Activated T-helper 9 cell treated with anti-CD3 and anti-CD28 coated beads, Interleukin-2, amount 50 U/mL, for 16 hours (primary cell): Measurements from ENCODE around the gene RAB24.

ENCODE experiments used
- DNase-seq: peaks from one replicate; pipeline ENCODE4 v3.0.0-alpha.2; 2020; ENCODE audit warnings: low read depth

The RAB24 gene

DNA sequence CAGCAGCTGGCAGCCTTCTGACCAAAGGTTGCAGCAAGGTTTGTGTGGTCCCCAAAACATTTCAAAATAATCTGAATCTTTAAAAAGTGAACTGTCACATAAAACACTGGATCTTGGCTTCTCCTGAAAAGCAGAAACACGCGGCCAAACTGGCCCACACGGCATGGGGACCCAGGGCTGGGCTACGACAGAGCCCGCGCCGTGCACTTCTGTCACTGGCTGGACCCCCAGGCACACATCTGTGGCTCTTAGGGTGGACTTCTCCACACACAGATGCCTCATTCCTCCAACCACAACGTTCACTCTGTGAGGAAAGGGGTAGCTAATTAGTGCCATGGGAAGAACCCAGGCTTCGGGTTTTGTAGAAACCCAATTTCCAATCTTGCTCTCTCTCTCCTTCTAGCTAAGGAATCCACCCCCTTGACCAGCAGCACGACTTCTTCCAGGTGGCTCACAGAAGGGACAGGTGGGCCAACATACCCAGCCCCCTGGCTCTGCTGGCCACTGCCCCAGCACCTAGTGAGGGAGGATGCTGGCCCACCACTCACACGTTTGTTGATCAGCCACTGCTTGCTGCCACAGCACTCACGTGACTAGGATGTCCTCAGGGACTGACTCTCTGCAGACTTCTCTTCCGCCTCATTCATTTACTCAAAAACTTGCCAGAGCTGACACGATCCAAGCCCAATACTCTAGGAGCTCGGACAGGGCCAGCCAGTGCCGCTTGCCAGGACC lies 30.1 kb upstream of the RAB24 start:
- DNase-seq: no peak

DNA sequence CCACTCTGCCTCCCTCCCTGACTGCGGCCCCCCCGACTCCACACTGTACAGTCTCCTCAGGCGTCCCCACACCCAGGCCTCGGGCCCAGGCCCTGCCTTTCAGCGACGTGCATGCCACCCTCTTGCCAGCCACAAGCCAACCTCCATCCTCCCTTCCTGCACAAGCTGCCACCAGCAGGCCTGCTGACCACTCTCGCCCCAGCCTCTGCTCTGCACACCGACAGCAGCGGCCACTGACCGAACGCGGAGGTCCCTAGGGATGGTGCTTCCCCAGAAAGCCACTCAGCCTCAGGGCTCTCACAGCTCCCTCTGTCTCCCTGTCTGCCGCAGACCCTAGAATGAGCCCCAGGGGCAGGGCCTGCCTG lies 29.4 kb upstream of the RAB24 start:
- no peak for DNase-seq

GRCh38 chr5:177332031-177332895 lies 28.7 kb upstream of the RAB24 start:
- DNase-seq: no peak

- DNase-seq: no peak
These were observed 27.7 kb upstream of the RAB24 start for GRCh38 chr5:177330991-177331842.

GRCh38 chr5:177329883-177330282 lies 26.4 kb upstream of the RAB24 start:
- no peak for DNase-seq

DNA sequence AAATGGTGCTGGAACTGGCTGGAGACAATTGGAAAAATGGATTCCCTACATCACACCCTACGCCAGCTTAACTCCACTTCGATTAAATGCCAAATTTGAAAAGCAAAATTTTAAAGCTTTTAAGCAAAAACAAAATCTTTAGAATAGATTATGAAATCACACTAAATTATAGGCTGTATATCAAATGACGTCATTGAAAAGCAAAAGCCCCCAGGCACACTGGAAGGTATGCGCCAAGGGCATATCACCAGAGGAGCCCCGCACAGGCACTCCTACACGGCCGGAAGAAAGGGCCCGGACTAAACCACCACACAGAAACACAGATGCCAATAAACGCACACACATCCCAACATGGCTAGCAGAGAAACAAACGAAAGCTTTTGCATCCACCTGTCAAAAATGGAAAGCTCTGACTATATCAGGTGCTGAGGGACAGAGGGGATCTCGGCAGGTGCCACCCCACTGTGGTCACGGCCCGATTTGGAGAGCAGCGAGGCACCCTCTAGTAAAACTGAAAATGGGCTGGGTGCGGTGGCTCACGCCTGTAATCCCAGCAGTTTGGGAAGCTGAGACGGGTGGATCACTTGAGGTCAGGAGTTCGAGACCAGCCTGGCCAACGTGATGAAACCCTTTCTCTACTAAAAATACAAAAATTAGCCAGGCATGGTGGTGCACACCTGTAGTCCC lies 25.2 kb upstream of the RAB24 start:
- no peak for DNase-seq

DNA sequence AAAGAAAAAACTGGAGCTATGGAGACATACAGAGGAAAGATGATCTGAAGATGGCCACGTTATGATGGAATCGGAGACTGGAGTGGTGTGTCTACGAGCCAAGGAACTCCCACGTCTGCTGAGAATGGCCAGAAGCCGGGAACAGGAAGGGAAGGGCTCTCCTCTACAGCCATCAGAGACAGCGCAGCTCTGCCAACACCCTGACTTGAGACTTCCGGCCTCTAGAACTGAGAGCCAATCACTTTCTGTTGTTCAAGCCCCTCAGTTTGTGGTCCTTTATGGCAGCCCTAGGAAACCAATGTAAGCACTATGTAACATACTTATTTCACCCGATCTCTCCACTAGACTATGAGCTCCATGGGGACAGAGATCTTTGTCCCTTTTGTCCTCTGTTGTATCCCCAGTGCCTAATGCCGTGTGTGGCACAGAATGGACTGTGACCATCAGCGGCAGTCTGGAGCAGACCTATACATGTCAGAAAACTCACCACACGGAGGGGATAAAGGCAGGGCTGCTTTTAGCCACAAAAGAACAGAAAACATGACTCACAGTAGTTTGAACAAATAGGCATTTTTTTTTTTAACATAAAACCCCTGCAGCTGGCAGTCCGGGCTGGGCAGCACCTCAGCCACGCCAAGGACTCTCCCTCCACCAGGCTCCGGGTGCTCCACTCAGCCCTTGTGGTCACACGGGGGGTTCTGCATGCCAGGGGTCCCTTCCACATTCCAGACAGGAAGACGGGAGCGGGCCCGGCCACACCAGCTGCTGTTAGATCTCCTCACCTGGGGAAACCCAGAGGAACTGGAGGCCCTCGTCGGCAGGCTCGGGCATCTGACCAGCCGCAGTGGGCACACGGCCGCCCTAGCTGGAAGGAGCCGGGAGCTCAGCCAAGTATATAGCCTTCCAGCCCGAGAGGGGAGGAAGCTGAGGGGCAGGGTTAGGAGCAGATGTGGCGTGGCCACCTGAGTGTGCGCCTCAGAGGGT lies 24.3 kb upstream of the RAB24 start:
- no peak for DNase-seq

DNA sequence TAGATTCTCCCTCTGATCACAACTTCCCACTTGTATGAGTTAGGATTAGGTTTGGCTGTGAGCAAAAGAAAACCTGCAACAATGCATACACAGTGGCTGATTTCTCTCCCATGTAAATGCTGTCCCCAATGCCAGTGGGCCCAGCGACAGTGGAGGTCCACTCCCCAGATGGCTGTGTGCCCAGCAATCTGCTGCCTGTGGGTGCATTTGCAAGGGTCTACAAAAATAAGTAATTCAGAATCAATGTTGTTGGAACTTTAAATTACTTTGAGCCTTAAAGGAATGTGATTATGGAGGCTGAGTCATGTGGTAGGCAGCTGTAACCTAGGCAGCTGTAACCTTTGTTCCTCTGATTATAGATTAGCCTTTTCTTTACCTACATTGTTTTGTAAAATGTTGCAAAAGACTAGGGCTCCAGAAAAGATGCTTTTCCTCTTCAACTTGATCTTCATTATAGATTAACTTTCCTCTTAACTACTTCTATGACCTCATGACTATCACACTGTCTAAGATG lies 22.4 kb upstream of the RAB24 start:
- DNase-seq: no peak

GRCh38 chr5:177320879-177321278 lies 17.4 kb upstream of the RAB24 start:
- DNase-seq: no peak

DNA sequence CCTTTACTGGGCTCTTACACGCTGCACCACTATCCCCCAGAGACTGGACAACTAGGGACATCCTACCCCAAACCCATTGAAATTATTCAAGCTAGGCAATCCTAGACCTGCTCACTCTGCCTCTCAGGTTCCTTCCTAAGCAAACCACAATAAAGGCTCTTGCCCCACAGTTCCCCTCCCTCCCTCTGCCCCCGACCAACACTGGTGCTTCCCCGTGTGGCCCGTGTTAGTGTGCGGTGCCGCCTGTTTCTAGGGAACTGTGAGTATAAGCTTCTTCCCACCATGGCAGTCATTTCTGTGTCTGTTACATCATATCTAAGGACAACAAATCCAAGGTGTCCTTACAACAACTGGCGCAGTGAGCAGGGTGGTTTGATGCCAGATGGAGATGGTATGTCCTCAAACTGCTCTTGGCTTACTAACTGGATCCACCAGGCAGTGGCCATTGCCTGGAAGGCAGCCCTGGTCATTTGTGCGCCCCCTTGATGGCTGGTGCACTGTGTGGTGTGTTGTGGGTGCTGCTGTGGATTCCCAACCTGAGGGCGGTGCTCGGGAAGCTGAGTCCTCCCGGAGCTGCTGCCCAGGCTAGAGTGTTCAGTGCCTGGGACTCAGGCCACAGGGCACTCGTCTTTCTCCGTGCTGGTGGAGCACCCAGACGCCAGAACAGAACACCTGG lies 16.5 kb upstream of the RAB24 start:
- DNase-seq: no peak

GRCh38 chr5:177317959-177318377 lies 14.4 kb upstream of the RAB24 start:
- DNase-seq: peak; percentile 57

- no peak for DNase-seq
These were observed 12.5 kb upstream of the RAB24 start for GRCh38 chr5:177316005-177316404.

- DNase-seq: no peak
These were observed 11.9 kb upstream of the RAB24 start for GRCh38 chr5:177315411-177315810.

GRCh38 chr5:177314376-177315342 lies 11.1 kb upstream of the RAB24 start:
- DNase-seq: no peak

DNA sequence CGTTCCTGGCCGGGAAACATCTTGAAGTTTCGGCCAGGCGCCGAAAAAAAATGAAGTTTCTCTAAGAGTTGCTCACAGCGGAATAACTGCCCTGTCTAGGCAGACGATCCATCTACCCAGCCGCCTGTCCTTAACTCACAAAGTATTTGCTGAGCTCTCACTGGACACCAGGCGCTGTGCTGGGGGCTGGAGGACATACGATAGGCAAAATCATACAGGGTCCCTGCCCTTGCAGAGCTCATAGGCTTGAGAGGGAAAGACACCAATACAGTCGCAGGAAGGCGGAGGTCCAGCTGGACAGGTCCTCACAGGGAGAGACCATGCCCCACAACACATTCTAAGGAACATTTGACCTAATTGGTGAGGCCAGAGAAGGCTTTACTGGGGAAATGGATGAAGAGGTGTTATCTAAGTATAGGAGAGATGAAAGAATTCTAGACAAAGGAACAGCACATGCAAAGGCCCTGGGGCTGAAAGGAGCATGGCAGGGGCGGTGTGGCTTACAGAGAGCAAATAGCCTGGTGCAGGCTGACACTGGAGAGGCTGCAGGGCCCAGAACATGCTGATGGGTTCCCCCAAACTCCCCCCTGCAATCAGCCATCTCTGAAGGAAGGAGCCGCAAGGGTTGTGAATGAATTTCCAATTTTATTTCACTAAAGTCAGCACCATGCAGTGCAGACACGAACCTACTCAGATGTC lies 10.2 kb upstream of the RAB24 start:
- no peak for DNase-seq

DNA sequence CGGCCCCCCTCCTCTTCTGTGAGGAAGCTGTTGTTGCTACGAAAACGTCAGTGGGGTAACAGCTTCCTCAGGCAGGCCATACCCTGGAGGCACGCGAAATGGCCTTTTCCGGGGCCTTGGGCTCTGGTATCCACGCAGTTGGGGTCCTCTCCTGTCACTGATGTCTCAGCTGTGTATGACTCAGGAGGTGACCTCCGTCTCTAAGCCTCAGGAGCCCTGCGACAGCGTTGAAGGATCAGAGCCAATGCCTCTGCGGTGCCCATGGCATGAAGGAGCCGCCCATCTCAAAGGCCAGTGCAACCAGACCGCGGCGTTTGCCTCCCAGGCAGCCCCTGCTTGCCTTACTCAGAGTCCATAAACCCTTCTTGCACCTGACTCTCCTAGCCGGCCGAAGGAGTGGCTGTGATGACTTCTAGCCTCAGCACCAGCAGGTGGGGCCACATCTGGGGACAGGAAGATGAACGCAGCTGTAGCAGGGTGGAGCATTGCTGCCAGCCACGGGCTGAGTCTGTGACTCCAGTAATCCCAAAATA lies 9.2 kb upstream of the RAB24 start:
- DNase-seq: no peak

DNA sequence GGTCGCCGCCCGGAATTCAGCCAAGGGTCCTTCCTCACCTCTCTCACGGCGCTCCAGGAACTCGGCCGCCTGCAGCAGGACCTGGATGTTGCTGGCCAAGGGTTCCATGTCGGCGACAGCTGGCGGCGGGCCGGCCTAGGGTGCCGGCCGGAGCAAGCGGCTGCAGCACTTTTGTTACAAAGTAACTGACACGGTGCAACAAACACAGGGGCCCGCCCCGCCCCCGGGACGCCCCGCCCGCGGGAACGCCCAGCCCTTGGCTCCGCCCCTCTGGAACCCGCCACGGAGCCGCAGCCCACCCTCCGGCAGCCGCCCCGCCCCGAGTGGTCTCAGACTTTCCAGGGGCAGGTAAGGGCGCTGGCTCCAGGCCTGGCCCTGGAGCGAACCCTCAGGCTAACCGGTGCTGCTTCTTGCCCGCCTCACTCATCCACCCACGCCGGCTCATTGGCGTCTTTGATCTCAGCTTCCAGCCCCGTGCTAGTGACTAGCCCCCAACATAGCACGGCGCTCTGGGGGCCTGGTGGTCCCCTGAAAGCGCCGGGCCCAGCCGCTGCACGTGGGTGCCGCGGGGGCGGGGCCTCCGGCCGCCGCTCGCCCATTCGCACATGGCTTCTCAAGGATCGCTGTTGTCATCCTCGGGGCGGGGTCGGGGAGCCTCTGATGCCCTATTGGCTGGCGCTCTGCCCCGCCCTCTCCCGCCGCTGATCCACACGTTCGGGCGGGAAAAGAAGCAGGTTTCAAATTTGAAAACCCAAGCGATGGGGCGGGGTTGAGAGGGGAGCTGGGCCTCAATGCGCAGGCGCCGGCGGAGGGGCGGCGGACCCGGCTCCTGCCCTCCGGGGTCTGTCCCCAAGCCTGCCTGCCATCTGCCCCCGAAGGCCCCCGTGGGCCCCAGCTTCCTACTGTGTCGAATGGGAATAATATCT lies 8.5 kb upstream of the RAB24 start, which contains the start of gene MXD3:
Gene MXD3 (minus strand): TSS at position 176 of the 926 bp plus-strand sequence. CDS start 68 bp downstream, at position 108.
- peak; percentile 93 for DNase-seq
